ENCODE data around the gene TSPAN9. TPM values are rescaled to one million over a fixed set of nuclear protein-coding genes. Genes with fewer than 3 reads are reported as not detected.

The TSPAN9 gene
- total RNA-seq, 3 donors from 2014 or later = 4.7 to 28.4 (median 8.5) TPM

- no peaks in the 10 kb centered on the region for H3K36me3 ChIP-seq (ENCODE audit: low read depth)
- no peak for TF ChIP-seq CTCF (IDR thresholded peaks at IDR 0.05)
- no peaks in the 10 kb centered on the region for H3K9me3 ChIP-seq
- ATAC-seq (no peak), DNase-seq (no peak)
- intact Hi-C loops (cut with DNase I, micrococcal nuclease) = no loop called here
- H3K4me3 ChIP-seq = no peak overlapping the region
- H3K4me1 ChIP-seq (ENCODE audit: low read depth) = peaks cover 4% of the 10 kb centered on the region
Measured at GRCh38 chr12:3098436-3098835, 21.3 kb downstream of the TSPAN9 start.

GRCh38 chr12:3099146-3099545 lies 22.0 kb downstream of the TSPAN9 start:
- no peak for TF ChIP-seq CTCF (IDR thresholded peaks at IDR 0.05)

GRCh38 chr12:3101309-3102024 lies 24.3 kb downstream of the TSPAN9 start:
- no peak for DNase-seq
- H3K4me3 ChIP-seq = no peak overlapping the region
- ATAC-seq = no peak
- no peak for TF ChIP-seq CTCF (IDR thresholded peaks at IDR 0.05)
- no peaks in the 10 kb centered on the region for H3K9me3 ChIP-seq
- intact Hi-C loops (cut with DNase I, micrococcal nuclease) = no loop called here
- H3K36me3 ChIP-seq (ENCODE audit: low read depth) = no peaks in the 10 kb centered on the region
- peaks cover 4% of the 10 kb centered on the region for H3K4me1 ChIP-seq (ENCODE audit: low read depth)

More at GRCh38 chr12:3099146-3099545, 22.0 kb downstream of the TSPAN9 start:
- H3K9me3 ChIP-seq = no peaks in the 10 kb centered on the region
- intact Hi-C loops (cut with DNase I, micrococcal nuclease) = no loop called here
- H3K36me3 ChIP-seq (ENCODE audit: low read depth) = no peaks in the 10 kb centered on the region
- no peak overlapping the region for H3K4me3 ChIP-seq
- no peak for ATAC-seq
- DNase-seq = no peak
- peaks cover 4% of the 10 kb centered on the region for H3K4me1 ChIP-seq (ENCODE audit: low read depth)

GRCh38 chr12:3102771-3103410 lies 25.7 kb downstream of the TSPAN9 start:
- no peak for TF ChIP-seq CTCF (IDR thresholded peaks at IDR 0.05)
- intact Hi-C loops (cut with DNase I, micrococcal nuclease) = no loop called here

GRCh38 chr12:3103806-3104205 lies 26.6 kb downstream of the TSPAN9 start:
- DNase-seq (no peak), ATAC-seq (no peak)
- Histone ChIP-seq H3K4me3 (no peak overlapping the region), H3K4me1 (ENCODE audit: low read depth) (no peaks in the 10 kb centered on the region), H3K36me3 (ENCODE audit: low read depth) (no peaks in the 10 kb centered on the region), H3K9me3 (no peaks in the 10 kb centered on the region)
- no peak for TF ChIP-seq CTCF (IDR thresholded peaks at IDR 0.05)
- intact Hi-C loops (cut with DNase I, micrococcal nuclease) = no loop called here

More at GRCh38 chr12:3102771-3103410, 25.7 kb downstream of the TSPAN9 start:
- peaks cover under 1% of the 10 kb centered on the region for H3K4me1 ChIP-seq (ENCODE audit: low read depth)
- no peaks in the 10 kb centered on the region for H3K36me3 ChIP-seq (ENCODE audit: low read depth)
- no peak for ATAC-seq
- no peak for DNase-seq
- no peaks in the 10 kb centered on the region for H3K9me3 ChIP-seq
- no peak overlapping the region for H3K4me3 ChIP-seq

Measured in mucosa of descending colon (tissue), 3 donors.